Endometrial microvascular endothelial cells (primary cell): Measurements from ENCODE around the gene OR1S2. TPM values are rescaled to one million over a fixed set of nuclear protein-coding genes. Genes with fewer than 3 reads are reported as not detected.
"Not testable (repeated sequence)": the region's sequence is repeated elsewhere in the genome, so short reads cannot be mapped to it uniquely, and the experiment has no call there.

Source experiments
- in situ Hi-C: cut with HindIII; loops from 2 replicates; pipeline ENCODE4 v1.10.0; 2017; ENCODE audit warnings: low sequenced_read_pairs, low pct_unique_long_range_greater_than_20kb; ENCODE audit errors: inconsistent ontology term
- total RNA-seq: library from RNA; depleted of rRNA; stranded (reverse); fragments of >200 nt; gene quantifications from one replicate; pipeline ENCODE4 v1.2.3, GENCODE V29; 2015; ENCODE audit errors: inconsistent ontology term

The OR1S2 gene
- total RNA-seq: not detected

GRCh38 chr11:58204042-58204441 lies at the start of gene OR1S2:
TSS of gene OR1S2 (minus strand) at chr11:58204142. CDS start at chr11:58204142, 0 bp downstream.
- in situ Hi-C loops: no loop called here

- in situ Hi-C loops: no loop called here
Measured at GRCh38 chr11:58243954-58244353, 40.0 kb upstream of the OR1S2 start.

DNA sequence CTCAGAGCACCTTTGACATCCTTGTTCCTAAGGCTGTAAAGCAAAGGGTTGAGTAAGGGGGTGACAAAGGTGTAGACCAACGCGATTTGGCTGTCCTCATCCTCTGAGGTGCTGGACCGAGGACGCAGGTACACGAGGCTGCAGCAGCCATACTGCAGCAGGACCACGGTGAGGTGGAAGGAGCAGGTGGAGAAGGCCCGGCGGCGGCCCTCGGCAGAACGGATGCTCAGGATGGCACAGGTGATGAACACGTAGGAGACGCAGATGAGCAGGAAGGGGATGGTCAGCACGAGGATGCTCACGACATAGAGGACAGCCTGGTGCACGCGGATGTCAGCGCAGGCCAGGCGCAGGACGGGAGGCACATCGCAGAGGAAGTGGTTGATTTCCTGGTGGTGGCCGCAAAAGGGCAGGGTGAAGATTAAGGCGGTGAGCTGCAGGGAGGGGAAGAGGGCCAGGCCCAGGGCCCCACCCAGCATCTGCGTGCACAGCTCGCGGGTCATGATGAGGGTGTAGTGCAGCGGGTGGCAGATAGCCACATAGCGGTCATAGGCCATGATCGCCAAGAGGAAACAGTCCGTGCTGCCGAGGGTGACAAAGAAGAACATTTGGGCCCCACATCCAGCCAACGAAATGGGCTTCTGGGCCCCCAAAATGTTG lies 24.1 kb upstream of the OR1S2 start:
- in situ Hi-C loops: no loop called here

- in situ Hi-C loops: no loop called here
Measured at GRCh38 chr11:58222721-58223120, 18.8 kb upstream of the OR1S2 start.

GRCh38 chr11:58216476-58216875 lies 12.5 kb upstream of the OR1S2 start:
- in situ Hi-C loops: no loop called here

- in situ Hi-C loops: not testable (repeated sequence)
Measured at GRCh38 chr11:58212420-58212819, 8.5 kb upstream of the OR1S2 start, which contains the start of gene OR1S1. TSS of gene OR1S1 (plus strand) at chr11:58212720.

DNA sequence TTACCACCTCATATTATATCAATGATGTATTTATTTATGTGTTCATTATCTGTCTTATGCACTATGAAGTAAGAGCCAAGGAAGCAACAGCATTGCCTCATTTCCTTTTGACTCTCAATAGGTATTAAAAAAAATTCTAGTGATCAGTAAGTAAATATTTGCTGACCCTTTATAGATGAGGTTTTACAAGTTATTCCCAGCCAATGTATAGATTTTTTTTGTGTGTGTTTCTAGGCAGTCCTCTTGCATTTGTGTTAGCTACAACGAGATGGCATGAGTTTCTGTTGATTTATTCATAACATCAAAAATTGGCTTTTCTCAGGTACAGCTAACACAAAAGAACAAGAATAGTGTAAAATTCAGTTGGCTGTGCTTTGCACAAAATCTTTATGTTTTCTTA lies 4.7 kb downstream of the OR1S2 start:
- in situ Hi-C loops: no loop called here

- in situ Hi-C loops: no loop called here
Measured at GRCh38 chr11:58195939-58196338, 8.0 kb downstream of the OR1S2 start.

DNA sequence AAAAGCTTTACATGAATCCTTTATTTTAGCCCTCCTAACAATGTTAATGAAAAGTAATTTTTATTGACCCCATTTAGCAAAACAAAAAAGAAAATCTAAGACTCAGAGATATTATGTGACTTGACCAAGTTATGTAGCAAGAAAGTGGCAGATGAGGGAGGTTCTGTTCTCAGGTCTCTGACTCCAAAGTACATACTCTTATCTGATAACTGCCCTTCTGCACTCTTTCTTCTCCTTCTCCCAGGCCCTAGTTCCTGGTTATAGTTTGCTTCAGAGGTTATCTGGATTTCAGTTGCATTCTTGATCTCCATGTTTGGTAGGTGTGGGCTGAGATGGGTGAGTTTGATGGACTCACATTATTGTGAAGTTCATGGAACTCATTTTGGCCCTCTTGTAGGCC lies 10.6 kb downstream of the OR1S2 start:
- in situ Hi-C loops: no loop called here

GRCh38 chr11:58192229-58192628 lies 11.7 kb downstream of the OR1S2 start:
- in situ Hi-C loops: no loop called here

GRCh38 chr11:58188770-58189169 lies 15.2 kb downstream of the OR1S2 start, which contains the start of gene OR9Q2:
TSS of gene OR9Q2 (plus strand) at chr11:58189070. CDS start at chr11:58190491, 1,421 bp downstream.
- in situ Hi-C loops: no loop called here

GRCh38 chr11:58186938-58187337 lies 17.0 kb downstream of the OR1S2 start:
- in situ Hi-C loops: no loop called here

DNA sequence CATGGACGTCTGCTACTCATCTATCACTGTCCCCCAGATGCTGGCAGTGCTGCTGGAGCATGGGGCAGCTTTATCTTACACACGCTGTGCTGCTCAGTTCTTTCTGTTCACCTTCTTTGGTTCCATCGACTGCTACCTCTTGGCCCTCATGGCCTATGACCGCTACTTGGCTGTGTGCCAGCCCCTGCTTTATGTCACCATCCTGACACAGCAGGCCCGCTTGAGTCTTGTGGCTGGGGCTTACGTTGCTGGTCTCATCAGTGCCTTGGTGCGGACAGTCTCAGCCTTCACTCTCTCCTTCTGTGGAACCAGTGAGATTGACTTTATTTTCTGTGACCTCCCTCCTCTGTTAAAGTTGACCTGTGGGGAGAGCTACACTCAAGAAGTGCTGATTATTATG lies 24.3 kb downstream of the OR1S2 start:
- in situ Hi-C loops: no loop called here

DNA sequence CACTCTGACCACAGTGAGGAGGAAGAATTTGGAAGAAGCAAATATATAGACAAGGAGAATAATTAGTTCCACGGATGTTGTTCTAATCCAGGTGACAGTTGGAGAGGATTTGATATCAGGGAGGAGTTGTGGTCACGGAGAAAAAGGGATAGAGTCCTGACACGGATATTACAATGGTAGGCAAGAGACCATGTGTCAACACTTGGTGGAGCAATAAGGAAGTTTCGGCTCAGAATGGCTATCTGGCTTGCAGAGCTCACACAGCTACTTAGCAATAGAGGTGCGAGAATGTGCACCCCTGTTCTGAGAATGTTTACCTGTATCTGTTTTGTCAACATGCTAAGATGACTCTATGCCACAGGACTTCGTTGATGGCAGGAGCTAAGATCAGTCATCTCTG lies 25.5 kb downstream of the OR1S2 start:
- in situ Hi-C loops: no loop called here

GRCh38 chr11:58177409-58178054 lies 26.4 kb downstream of the OR1S2 start:
- in situ Hi-C loops: no loop called here

DNA sequence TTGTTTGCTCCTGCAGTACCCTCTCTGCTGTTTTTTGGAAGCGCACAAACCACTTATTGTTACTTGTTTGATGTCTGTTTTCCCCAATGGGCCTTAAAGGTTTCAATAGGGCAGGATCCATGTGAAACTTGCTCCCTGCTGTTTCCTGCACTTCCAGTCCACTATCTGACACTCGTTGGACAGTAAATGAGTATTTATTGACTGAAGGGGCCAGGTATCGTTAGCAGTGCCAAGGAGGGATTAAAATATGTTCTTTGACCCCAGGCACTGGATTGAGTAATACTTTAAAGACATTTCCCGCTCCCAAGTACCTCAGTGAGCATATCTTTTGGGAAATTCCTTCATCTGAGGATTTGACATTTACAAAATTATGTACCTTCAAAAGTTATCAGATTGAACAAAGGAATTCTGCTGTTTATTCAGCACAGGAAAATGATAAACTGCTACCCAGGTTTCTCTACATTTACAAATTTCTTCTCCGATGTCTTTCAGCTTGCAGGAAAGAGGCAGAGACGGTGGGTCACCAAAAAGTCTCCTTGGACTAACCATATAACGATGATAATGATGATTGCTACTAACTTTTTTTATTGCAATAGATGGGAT lies 38.3 kb downstream of the OR1S2 start:
- in situ Hi-C loops: no loop called here

DNA sequence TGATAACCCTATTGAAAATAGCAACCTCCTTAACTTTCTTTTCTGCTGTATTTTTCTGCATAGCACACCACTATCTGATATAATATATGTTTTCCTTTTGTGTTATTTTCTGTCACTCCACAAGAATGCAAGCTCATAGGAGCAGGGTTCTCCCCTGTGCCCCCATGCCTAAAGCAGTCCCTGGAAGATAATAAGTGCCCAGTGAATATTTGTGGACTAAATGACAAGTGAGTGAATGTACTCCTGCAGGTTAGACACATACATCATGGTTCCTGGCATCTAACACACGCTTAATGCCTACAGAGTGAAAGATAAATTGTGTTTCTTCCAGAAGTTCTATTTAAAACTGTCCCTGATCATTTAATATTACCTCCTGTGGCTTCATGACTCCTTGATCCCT lies 39.0 kb downstream of the OR1S2 start:
- in situ Hi-C loops: no loop called here

DNA sequence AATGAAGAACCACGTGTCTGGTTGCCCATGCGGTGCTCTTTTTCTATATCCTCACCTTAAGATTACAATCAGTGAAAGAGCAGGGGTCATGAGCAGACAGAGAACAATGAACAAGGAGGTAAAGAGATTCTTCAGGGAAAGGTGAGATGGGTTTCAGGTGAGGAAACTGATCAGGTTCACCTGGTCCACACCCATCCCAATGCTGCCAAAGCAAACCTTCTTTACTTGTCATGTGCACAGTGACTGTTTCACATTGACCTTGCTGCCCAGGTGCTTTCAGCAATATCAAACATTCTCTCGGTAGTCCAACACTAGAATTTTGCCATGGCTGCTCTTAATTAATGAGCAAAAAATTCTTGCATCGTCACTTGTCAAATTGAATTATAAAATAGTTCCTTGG lies 39.6 kb downstream of the OR1S2 start:
- in situ Hi-C loops: no loop called here
